Measurements from ENCODE around the gene TTC8. TPM values are rescaled to one million over a fixed set of nuclear protein-coding genes. Genes with fewer than 3 reads are reported as not detected.
"Not testable (repeated sequence)": the region's sequence is repeated elsewhere in the genome, so short reads cannot be mapped to it uniquely, and the experiment has no call there.

Gene TTC8
- total RNA-seq, 1 experiment from 2014 or later = 12.4 TPM

GRCh38 chr14:88856786-88857366, 32.4 kb downstream of the TTC8 start:
- POLR2A ChIA-PET = no interaction called here
- no peak for ATAC-seq
- H3K27ac ChIP-seq (ENCODE audit: low read length) = no peak overlapping the region
- TF ChIP-seq, protein P1, sequence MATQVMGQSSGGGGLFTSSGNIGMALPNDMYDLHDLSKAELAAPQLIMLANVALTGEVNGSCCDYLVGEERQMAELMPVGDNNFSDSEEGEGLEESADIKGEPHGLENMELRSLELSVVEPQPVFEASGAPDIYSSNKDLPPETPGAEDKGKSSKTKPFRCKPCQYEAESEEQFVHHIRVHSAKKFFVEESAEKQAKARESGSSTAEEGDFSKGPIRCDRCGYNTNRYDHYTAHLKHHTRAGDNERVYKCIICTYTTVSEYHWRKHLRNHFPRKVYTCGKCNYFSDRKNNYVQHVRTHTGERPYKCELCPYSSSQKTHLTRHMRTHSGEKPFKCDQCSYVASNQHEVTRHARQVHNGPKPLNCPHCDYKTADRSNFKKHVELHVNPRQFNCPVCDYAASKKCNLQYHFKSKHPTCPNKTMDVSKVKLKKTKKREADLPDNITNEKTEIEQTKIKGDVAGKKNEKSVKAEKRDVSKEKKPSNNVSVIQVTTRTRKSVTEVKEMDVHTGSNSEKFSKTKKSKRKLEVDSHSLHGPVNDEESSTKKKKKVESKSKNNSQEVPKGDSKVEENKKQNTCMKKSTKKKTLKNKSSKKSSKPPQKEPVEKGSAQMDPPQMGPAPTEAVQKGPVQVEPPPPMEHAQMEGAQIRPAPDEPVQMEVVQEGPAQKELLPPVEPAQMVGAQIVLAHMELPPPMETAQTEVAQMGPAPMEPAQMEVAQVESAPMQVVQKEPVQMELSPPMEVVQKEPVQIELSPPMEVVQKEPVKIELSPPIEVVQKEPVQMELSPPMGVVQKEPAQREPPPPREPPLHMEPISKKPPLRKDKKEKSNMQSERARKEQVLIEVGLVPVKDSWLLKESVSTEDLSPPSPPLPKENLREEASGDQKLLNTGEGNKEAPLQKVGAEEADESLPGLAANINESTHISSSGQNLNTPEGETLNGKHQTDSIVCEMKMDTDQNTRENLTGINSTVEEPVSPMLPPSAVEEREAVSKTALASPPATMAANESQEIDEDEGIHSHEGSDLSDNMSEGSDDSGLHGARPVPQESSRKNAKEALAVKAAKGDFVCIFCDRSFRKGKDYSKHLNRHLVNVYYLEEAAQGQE (IDR thresholded peaks at IDR 0.05; ENCODE audit: insufficient read depth in 1 of 2, low read depth in 2 of 2, low read length in 1 of 2) = no peak
- TF ChIP-seq SIN3A (IDR thresholded peaks at IDR 0.05; ENCODE audit: borderline replicate concordance, insufficient read depth, low read depth, low read length) (no peak), POLR2AphosphoS5 (IDR thresholded peaks at IDR 0.05; ENCODE audit: low read depth, low read length) (no peak)
- TF ChIP-seq, protein P2, sequence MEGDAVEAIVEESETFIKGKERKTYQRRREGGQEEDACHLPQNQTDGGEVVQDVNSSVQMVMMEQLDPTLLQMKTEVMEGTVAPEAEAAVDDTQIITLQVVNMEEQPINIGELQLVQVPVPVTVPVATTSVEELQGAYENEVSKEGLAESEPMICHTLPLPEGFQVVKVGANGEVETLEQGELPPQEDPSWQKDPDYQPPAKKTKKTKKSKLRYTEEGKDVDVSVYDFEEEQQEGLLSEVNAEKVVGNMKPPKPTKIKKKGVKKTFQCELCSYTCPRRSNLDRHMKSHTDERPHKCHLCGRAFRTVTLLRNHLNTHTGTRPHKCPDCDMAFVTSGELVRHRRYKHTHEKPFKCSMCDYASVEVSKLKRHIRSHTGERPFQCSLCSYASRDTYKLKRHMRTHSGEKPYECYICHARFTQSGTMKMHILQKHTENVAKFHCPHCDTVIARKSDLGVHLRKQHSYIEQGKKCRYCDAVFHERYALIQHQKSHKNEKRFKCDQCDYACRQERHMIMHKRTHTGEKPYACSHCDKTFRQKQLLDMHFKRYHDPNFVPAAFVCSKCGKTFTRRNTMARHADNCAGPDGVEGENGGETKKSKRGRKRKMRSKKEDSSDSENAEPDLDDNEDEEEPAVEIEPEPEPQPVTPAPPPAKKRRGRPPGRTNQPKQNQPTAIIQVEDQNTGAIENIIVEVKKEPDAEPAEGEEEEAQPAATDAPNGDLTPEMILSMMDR (IDR thresholded peaks at IDR 0.05) = no peak
- DNase-seq (ENCODE audit: low read depth, low spot score) = no peak
- H3K9me3 ChIP-seq (ENCODE audit: control insufficient read depth, insufficient read depth, low read depth, low read length) = no peaks in the 10 kb centered on the region
- in situ Hi-C loops (cut with HindIII; ENCODE audit: low pct_unique_long_range_greater_than_20kb, low sequenced_read_pairs) (no loop called here), intact Hi-C loops (cut with micrococcal nuclease; ENCODE audit: unreplicated experiment) (no loop called here)
- no peaks in the 10 kb centered on the region for H3K4me1 ChIP-seq (ENCODE audit: control insufficient read depth, insufficient read depth, low read length)
- H3K4me3 ChIP-seq (ENCODE audit: low read depth in 2 of 2, low read length in 2 of 2) = no peak overlapping the region
- BruUV-seq (replicated peaks) = no TSS peak
- H3K36me3 ChIP-seq (ENCODE audit: control insufficient read depth, insufficient read depth, low read length) = no peaks in the 10 kb centered on the region
- H3K27me3 ChIP-seq (ENCODE audit: control insufficient read depth, insufficient read depth, low read length) = no peaks in the 10 kb centered on the region
- CTCF ChIA-PET = no interaction called here

- CTCF ChIA-PET; H3K27ac ChIP-seq (ENCODE audit: low read length); intact Hi-C loops (cut with micrococcal nuclease; ENCODE audit: unreplicated experiment); H3K27me3 ChIP-seq (ENCODE audit: control insufficient read depth, insufficient read depth, low read length); H3K4me3 ChIP-seq (ENCODE audit: low read depth in 2 of 2, low read length in 2 of 2); H3K9me3 ChIP-seq (ENCODE audit: control insufficient read depth, insufficient read depth, low read depth, low read length); ATAC-seq; in situ Hi-C loops (cut with HindIII; ENCODE audit: low pct_unique_long_range_greater_than_20kb, low sequenced_read_pairs); H3K36me3 ChIP-seq (ENCODE audit: control insufficient read depth, insufficient read depth, low read length); DNase-seq (ENCODE audit: low read depth, low spot score); BruUV-seq (replicated peaks); H3K4me1 ChIP-seq (ENCODE audit: control insufficient read depth, insufficient read depth, low read length); POLR2A ChIA-PET: not testable (repeated sequence)
These were observed 33.4 kb downstream of the TTC8 start for GRCh38 chr14:88857861-88858260.

DNA sequence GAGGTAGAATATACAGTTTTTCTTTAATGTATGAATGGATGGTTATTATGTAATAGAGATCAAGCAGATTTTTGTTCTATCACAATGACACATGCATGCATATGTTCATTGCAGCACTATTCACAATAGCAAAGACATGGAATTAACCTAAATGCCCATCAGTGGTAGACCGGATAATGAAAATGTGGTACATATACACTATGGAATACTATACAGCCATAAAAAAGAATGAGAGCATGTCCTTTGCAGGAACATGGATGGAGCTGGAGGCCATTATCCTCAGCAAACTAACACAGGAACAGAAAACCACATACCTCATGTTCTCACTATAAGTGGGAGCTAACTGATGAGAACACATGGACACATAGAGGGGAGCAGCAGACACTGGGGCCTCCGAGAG, 34.7 kb downstream of the TTC8 start:
- H3K9me3 ChIP-seq (ENCODE audit: control insufficient read depth, insufficient read depth, low read depth, low read length); POLR2A ChIA-PET; H3K27ac ChIP-seq (ENCODE audit: low read length); DNase-seq (ENCODE audit: low read depth, low spot score); H3K4me3 ChIP-seq (ENCODE audit: low read depth in 2 of 2, low read length in 2 of 2); BruUV-seq (replicated peaks); in situ Hi-C loops (cut with HindIII; ENCODE audit: low pct_unique_long_range_greater_than_20kb, low sequenced_read_pairs); H3K4me1 ChIP-seq (ENCODE audit: control insufficient read depth, insufficient read depth, low read length); H3K27me3 ChIP-seq (ENCODE audit: control insufficient read depth, insufficient read depth, low read length); CTCF ChIA-PET; ATAC-seq; H3K36me3 ChIP-seq (ENCODE audit: control insufficient read depth, insufficient read depth, low read length); intact Hi-C loops (cut with micrococcal nuclease; ENCODE audit: unreplicated experiment): not testable (repeated sequence)
